Muscle layer of duodenum (tissue), 2 donors: ENCODE data around the gene OR5B3.
"Not testable (repeated sequence)": the region's sequence is repeated elsewhere in the genome, so short reads cannot be mapped to it uniquely, and the experiment has no call there.

Source experiments
- H3K27ac ChIP-seq: one replicate; pipeline ENCODE4 v1.7.0; 2013; ENCODE audit warnings: mild to moderate bottlenecking, low read length
- H3K27me3 ChIP-seq: one replicate; pipeline ENCODE4 v1.7.0; 2013; ENCODE audit warnings: low read depth, mild to moderate bottlenecking, control low read depth, low read length
- H3K36me3 ChIP-seq, 2 donors: one replicate each; pipeline ENCODE4 v1.7.0; 2013; ENCODE audit warnings: low read length in 2 of 2, control low read depth in 1 of 2, mild to moderate bottlenecking in 1 of 2; ENCODE audit not compliant: insufficient read depth in 2 of 2, control insufficient read depth in 1 of 2
- H3K4me1 ChIP-seq, 2 donors: one replicate each; pipeline ENCODE4 v1.7.0; 2013; ENCODE audit warnings: low read length in 2 of 2, mild to moderate bottlenecking in 2 of 2, control low read depth in 1 of 2, moderate library complexity in 1 of 2; ENCODE audit not compliant: insufficient read depth in 2 of 2, control insufficient read depth in 1 of 2
- H3K4me3 ChIP-seq, 2 donors: one replicate each; pipeline ENCODE4 v1.7.0; 2013; ENCODE audit warnings: low read length in 2 of 2, low read depth in 1 of 2, mild to moderate bottlenecking in 1 of 2
- H3K9me3 ChIP-seq, 2 donors: one replicate each; pipeline ENCODE4 v1.7.0; 2013; ENCODE audit warnings: low read length in 2 of 2, control low read depth in 1 of 2, mild to moderate bottlenecking in 1 of 2; ENCODE audit not compliant: control insufficient read depth in 1 of 2
- donor health status: healthy.

The OR5B3 gene

DNA sequence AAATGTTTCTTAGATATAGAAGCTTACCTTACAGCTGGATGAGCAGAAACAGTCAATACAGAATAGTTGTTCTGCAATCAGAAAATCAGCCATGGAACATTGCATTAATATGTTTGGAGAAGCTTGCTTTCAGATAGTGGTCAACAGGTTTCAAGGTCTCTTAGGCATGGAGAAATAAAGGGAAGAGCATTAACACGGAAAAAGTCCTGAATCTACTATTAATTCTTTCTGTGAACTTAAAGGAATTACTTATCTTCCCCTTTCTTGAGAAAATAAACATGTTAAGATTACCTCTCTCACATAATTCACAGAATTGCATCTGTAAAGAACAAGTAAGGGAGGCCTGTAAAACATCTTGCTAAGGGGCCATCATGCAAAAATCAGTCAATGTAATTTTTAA is at the start of gene OR5B3:
Gene OR5B3, minus strand, starts transcription at position 101 of the 400 bp plus-strand sequence. CDS start 3,465 bp downstream, outside the sequence.
- H3K9me3 ChIP-seq, result peaks cover 4 to 18% of the 10 kb centered on the region in 2 donors
- H3K4me3 ChIP-seq, result no peak within 1 kb of the TSS
- no peaks in the 10 kb centered on the region for H3K36me3 ChIP-seq
- no peaks in the 10 kb centered on the region for H3K27me3 ChIP-seq
- no peak within 1 kb of the TSS for H3K27ac ChIP-seq
- no peaks in the 10 kb centered on the region for H3K4me1 ChIP-seq

DNA sequence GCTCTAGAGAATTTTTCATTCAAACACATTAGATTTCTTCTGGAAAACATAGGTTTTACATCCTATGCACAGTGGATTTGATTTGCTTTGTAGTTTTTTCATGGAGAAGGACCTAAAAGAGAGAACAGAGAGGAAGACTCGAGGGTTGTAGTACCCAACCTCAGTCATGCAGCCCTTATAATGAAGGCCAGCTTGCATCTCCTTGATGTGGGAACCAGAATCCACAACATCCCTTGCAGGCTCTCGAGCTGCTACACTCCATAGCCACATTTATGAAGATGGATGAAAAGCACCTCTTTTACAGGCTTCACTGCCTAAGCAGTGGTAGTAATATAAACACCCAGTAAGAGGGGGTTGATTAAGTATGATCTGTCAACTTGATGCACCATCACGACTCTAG is 44.9 kb upstream of the OR5B3 start:
- no peak overlapping the region for H3K27ac ChIP-seq
- no peak overlapping the region for H3K4me3 ChIP-seq
- H3K4me1 ChIP-seq, result no peaks in the 10 kb centered on the region
- peaks cover 0 to 8% of the 10 kb centered on the region in 2 donors for H3K9me3 ChIP-seq
- H3K27me3 ChIP-seq, result no peaks in the 10 kb centered on the region
- no peaks in the 10 kb centered on the region for H3K36me3 ChIP-seq

DNA sequence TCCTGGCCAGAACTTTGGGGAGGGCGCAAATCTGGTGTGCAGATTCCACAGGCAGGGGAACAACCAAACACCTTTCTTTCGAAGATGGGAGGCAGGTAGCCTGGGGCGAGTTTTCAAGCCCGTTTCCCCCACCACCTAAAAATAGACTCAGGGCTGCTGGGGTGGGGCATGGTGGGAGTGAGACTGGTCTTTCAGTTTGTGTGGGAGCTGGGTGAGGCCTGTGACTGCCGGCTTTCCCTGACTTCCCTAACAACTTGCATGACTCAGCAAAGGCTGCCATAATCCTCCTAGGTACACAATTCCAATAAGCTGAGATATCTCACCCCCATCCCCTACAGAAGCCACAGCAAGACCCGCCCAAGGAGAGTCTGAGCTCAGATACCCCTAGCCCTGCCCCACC is 39.6 kb upstream of the OR5B3 start:
- Histone ChIP-seq H3K27me3 (no peaks in the 10 kb centered on the region), H3K4me1 (no peaks in the 10 kb centered on the region)

DNA sequence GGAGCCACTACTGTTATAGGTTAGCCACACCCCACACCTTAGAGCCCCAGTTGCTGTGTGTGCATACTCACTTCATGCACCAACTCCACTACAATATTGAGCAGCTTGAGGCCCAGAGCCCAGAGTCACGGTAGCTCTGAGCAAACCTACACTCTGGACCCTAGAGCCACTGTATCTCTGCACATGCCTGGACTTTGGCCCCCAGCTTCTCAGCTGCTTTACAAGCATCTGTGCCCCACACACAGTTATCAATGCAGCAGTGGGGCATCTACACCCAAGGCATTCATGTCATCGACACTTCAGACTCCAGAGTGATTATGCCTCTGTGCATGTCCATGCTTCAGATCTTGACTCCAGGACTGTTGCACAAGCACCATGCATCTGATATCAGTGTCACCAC is 37.6 kb upstream of the OR5B3 start:
- Histone ChIP-seq H3K4me1 (no peaks in the 10 kb centered on the region), H3K27ac (no peak overlapping the region), H3K9me3 (peaks cover 0 to 29% of the 10 kb centered on the region in 2 donors), H3K27me3 (no peaks in the 10 kb centered on the region), H3K4me3 (peak overlapping the region in 1 of 2 donors; percentile 12), H3K36me3 (no peaks in the 10 kb centered on the region)

More for the DNA sequence above, 39.6 kb upstream of the OR5B3 start:
- Histone ChIP-seq H3K27ac (no peak overlapping the region), H3K9me3 (peaks cover 0 to 30% of the 10 kb centered on the region in 2 donors), H3K4me3 (no peak overlapping the region), H3K36me3 (no peaks in the 10 kb centered on the region)

DNA sequence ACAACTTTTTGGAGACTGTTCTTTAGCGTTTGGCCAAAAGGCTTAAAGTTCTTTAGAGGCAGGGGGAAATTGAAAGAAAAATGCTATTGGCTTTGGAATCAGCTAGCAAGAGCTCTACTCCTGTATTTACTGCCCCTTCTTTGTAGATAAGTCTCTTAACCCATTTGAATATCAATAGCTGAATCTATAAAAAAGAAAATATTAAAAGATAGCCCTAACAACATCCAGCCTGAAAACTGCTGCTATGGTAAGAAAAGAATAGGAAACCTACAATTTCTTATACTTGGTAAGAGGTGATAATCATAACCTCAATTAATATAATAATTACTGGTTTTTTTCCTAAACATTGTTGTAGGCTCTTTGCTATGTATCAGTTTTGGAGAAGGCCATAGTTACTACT is 35.5 kb upstream of the OR5B3 start, which contains the start of gene OR5B12:
Gene OR5B12, minus strand, starts transcription at position 101 of the 400 bp plus-strand sequence. CDS start 2,085 bp downstream, outside the sequence.
- no peaks in the 10 kb centered on the region for H3K27me3 ChIP-seq

DNA sequence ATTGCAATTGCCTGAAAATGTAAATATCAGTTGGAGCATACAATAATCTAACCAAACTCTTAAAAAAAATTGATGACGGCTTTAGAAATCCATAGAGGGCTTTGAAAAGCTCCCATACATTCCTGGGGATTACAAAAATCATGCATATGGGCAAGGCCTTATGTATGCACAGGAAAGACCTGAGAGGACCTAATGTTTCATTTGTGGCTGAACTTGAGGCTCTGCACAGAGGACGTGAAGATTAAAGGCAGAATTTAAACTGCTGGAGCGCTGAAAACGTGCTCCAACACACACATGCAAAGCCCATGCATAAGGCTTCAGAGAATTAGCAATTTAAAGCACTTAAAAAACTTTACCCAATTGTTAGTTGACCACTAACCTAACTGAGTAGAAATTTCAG is 31.8 kb upstream of the OR5B3 start:
- H3K4me1 ChIP-seq, result no peaks in the 10 kb centered on the region

More for the DNA sequence above, 35.5 kb upstream of the OR5B3 start, which contains the start of gene OR5B12:
- Histone ChIP-seq H3K27ac (no peak within 1 kb of the TSS), H3K36me3 (no peaks in the 10 kb centered on the region), H3K4me3 (no peak within 1 kb of the TSS), H3K4me1 (no peaks in the 10 kb centered on the region), H3K9me3 (peaks cover 0 to 26% of the 10 kb centered on the region in 2 donors)

DNA sequence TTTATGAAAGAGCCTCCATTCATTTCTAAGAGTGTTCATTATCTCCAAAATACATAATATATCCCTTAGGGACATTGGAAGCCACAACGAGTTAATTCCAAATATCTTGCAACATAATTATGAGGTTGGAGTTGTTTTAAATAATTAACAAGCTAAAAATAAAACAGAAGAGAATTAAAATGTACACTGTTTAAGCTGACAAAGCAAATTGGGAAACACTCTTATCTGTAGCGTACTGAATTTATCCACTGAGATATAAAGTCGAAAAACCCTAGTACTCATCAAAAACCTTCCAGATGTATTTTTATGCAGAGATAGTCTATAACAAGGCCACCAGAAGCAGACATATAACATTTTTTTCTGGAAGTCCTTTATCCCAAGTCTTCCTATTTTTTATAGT is 27.5 kb upstream of the OR5B3 start:
- Histone ChIP-seq H3K4me3 (no peak overlapping the region), H3K4me1 (no peaks in the 10 kb centered on the region), H3K27me3 (no peaks in the 10 kb centered on the region), H3K9me3 (peaks cover 0 to 3% of the 10 kb centered on the region in 2 donors), H3K27ac (no peak overlapping the region), H3K36me3 (no peaks in the 10 kb centered on the region)

More for the DNA sequence above, 31.8 kb upstream of the OR5B3 start:
- Histone ChIP-seq H3K9me3 (peaks cover 0 to 6% of the 10 kb centered on the region in 2 donors), H3K27ac (no peak overlapping the region), H3K4me3 (no peak overlapping the region), H3K27me3 (no peaks in the 10 kb centered on the region), H3K36me3 (no peaks in the 10 kb centered on the region)

DNA sequence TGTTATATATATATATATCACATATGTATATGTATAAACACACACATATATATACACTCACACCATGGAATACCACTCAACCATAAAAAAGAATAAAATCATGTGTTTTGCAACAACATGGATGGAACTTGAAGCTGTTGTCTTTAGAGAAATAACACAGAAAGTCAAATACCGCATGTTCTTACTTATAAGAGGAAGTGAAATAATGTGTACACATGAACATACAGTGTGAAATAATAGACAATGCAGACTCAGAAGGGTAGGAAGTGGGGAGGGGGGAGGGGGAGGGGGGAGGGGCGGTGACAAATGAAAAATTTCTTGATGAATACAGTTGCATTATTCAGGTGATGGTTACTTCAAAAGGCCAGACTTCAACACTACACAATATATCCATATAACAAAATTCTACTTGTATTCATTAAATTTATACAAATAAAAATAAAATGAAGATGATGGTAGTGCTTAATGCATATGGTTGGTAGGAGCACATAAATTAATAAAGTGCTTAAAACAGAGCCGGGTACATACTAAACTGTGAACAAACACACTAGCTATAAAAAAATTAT is 27.0 kb upstream of the OR5B3 start:
- Histone ChIP-seq H3K36me3 (no peaks in the 10 kb centered on the region), H3K4me3 (no peak overlapping the region), H3K9me3 (peaks cover 0 to 3% of the 10 kb centered on the region in 2 donors), H3K4me1 (no peaks in the 10 kb centered on the region), H3K27ac (no peak overlapping the region), H3K27me3 (no peaks in the 10 kb centered on the region)

DNA sequence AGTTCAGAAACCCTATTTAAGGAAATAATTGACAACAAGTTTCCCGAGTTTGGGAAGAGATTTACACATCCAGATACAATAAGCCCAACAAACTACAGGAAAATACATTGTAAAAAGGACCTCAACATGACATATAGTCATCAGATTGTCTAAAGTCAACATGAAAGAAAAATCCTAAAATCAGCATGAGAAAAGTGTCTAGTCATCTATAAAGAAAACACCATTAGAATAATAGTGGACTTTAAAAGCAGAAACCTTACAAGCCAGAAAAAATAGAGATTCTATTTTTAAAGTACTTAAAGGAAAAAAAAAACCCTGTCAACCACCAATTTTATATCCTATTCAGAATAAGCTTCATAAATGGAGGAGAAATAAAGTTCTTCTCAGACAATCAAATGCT is 22.6 kb upstream of the OR5B3 start:
- Histone ChIP-seq H3K36me3 (no peaks in the 10 kb centered on the region), H3K4me3 (no peak overlapping the region), H3K9me3 (peaks cover 0 to 5% of the 10 kb centered on the region in 2 donors), H3K4me1 (no peaks in the 10 kb centered on the region), H3K27me3 (no peaks in the 10 kb centered on the region), H3K27ac (no peak overlapping the region)

DNA sequence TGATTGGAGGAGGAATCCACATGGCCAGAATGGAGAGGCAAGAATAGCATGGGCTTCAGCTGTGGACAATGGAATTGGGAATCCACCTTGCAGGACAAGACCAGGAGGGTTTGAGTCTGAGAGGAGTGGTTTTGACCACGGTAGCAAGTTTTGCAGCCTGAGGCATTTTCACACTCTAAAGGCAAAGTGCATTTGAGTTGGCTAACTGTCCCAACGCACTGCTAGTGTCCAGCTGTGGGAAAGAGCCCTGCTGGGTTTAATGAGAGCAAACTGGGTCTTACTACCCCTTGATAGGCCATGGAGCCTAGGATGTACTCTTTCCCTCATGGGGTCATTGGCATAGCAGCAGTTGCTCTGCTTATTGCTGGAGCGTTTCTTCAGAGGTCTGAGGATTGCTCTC is 21.3 kb upstream of the OR5B3 start, which contains the start of gene OR5B2:
Gene OR5B2, minus strand, starts transcription at position 101 of the 400 bp plus-strand sequence. CDS start 4,860 bp downstream, outside the sequence.
- H3K36me3 ChIP-seq, result no peaks in the 10 kb centered on the region
- H3K4me1 ChIP-seq, result no peaks in the 10 kb centered on the region
- peaks cover 0 to 5% of the 10 kb centered on the region in 2 donors for H3K9me3 ChIP-seq
- H3K4me3 ChIP-seq, result no peak within 1 kb of the TSS
- H3K27me3 ChIP-seq, result no peaks in the 10 kb centered on the region
- no peak within 1 kb of the TSS for H3K27ac ChIP-seq

DNA sequence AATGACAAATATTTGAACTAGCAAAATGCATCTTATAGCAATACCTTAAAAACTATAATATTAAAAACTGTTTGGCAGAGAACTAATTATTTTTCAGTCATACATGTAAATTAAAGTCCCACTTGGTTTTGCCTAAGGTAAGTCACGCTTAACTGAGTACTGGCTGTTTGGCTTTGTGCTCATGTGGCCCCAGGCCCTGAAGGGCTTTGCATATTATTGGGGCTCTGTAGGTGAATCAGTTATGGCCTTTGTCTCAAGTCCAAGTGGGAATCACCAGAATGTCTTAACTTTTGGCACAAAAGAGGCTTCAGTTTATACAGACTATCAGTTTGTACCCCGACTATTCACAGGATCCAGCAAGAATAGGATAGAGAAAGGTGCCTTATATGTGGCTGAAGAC is 7.1 kb downstream of the OR5B3 start:
- not testable (repeated sequence) for H3K4me1 ChIP-seq, H3K4me3 ChIP-seq, H3K27ac ChIP-seq, H3K36me3 ChIP-seq, H3K27me3 ChIP-seq, H3K9me3 ChIP-seq

DNA sequence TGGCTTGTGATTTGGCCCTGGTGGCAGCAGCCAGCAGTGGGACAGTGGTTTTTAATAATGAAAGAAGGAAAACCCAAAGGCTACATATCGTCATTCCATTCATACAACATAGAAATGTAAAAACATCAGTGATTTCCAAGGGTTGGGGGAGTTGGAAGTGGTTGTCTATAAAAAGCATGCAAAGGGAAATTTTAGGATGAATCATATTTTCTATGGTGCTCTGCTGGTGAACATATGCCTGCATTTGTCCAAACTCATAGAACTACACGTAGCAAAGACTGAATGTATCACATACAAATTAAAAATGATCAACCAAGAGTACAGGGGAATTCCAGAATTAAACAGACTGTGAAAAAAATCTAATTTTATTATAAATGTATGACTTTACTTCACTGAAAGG is 11.1 kb downstream of the OR5B3 start:
- Histone ChIP-seq H3K36me3 (no peaks in the 10 kb centered on the region), H3K9me3 (peaks cover 0 to 8% of the 10 kb centered on the region in 2 donors), H3K27ac (no peak overlapping the region), H3K27me3 (no peaks in the 10 kb centered on the region), H3K4me1 (no peaks in the 10 kb centered on the region), H3K4me3 (no peak overlapping the region)
